AG10803 (cell line): ENCODE measurements around the gene CIAO2A.

ENCODE experiments used
- DNase-seq: peaks from one replicate; pipeline ENCODE4 v3.0.0; 2010; ENCODE audit warnings: low read depth
- H3K4me3 ChIP-seq: 2 replicates; pipeline ENCODE4 v1.5.1; 2011; ENCODE audit warnings: mild to moderate bottlenecking, low read length, control low read depth
- CTCF ChIP-seq: conservative IDR thresholded peaks from 2 replicates; pipeline ENCODE4 v1.5.1; 2011; ENCODE audit warnings: mild to moderate bottlenecking, low read length, control low read depth, inconsistent platforms

Gene CIAO2A

GRCh38 chr15:64093627-64094417 is at the start of gene CIAO2A:
Gene CIAO2A, minus strand, starts transcription at chr15:64093838. Its CDS starts 70 bp downstream, at chr15:64093768.
- peak; percentile 98 for DNase-seq
- H3K4me3 ChIP-seq, result peak within 1 kb of the TSS; percentile 86
- TF ChIP-seq CTCF, result no peak

- H3K4me3 ChIP-seq, result no peak overlapping the region
- no peak for TF ChIP-seq CTCF
- no peak for DNase-seq
Measured at GRCh38 chr15:64143276-64143675, 49.6 kb upstream of the CIAO2A start.

- TF ChIP-seq CTCF, result no peak
- no peak for DNase-seq
- no peak overlapping the region for H3K4me3 ChIP-seq
Measured at GRCh38 chr15:64141798-64142512, 48.3 kb upstream of the CIAO2A start.

GRCh38 chr15:64138331-64138941 is 44.8 kb upstream of the CIAO2A start:
- no peak overlapping the region for H3K4me3 ChIP-seq
- DNase-seq, result no peak
- TF ChIP-seq CTCF, result no peak

- DNase-seq, result no peak
- H3K4me3 ChIP-seq, result no peak overlapping the region
- no peak for TF ChIP-seq CTCF
Measured at GRCh38 chr15:64137226-64137833, 43.7 kb upstream of the CIAO2A start.

- DNase-seq, result no peak
- TF ChIP-seq CTCF, result no peak
- H3K4me3 ChIP-seq, result no peak overlapping the region
Measured at GRCh38 chr15:64136347-64136746, 42.7 kb upstream of the CIAO2A start.
